CD14-positive monocyte (primary cell): ENCODE results near the gene METTL2B. TPM values are rescaled to one million over a fixed set of nuclear protein-coding genes. Genes with fewer than 3 reads are reported as not detected.

Experiments used
- DNase-seq, 3 donors: peaks; one replicate each; pipeline ENCODE4 v3.0.0-alpha.2; 2011 to 2022
- H2AFZ ChIP-seq: 2 replicates; pipeline ENCODE4 v1.6.0; 2012; ENCODE audit warnings: mild to moderate bottlenecking, low read depth, low read length, inconsistent platforms; ENCODE audit not compliant: insufficient read depth, poor library complexity, severe bottlenecking
- H3K27ac ChIP-seq, 2 donors: 1 replicate in 1 of 2; 2 replicates in 1 of 2; pipeline ENCODE4 v1.5.1; 2012 to 2013; ENCODE audit warnings: low read length in 2 of 2, control low read depth in 1 of 2, inconsistent platforms in 1 of 2, low read depth in 1 of 2, mild to moderate bottlenecking in 1 of 2
- H3K27me3 ChIP-seq, 2 donors: one replicate each; pipeline versions ENCODE4 v1.6.0 to v1.6.1; 2011 to 2013; ENCODE audit warnings: low read length in 2 of 2; ENCODE audit not compliant: control insufficient read depth in 2 of 2, insufficient read depth in 2 of 2
- H3K36me3 ChIP-seq, 2 donors: replicated peaks in 1 of 2; 1 replicate in 1 of 2; 2 replicates in 1 of 2; pipeline versions ENCODE4 v1.5.1 to v1.6.1; 2012 to 2013; ENCODE audit warnings: low read length in 2 of 2, control low read depth in 1 of 2, inconsistent platforms in 1 of 2, mild to moderate bottlenecking in 1 of 2; ENCODE audit not compliant: insufficient read depth in 2 of 2, control insufficient read depth in 1 of 2
- H3K4me1 ChIP-seq, 2 donors: 1 replicate in 1 of 2; 2 replicates in 1 of 2; pipeline versions ENCODE4 v1.5.1 to v1.6.1; 2012 to 2013; ENCODE audit warnings: low read length in 2 of 2, control low read depth in 1 of 2, inconsistent platforms in 1 of 2, mild to moderate bottlenecking in 1 of 2, moderate library complexity in 1 of 2; ENCODE audit not compliant: insufficient read depth in 2 of 2, control insufficient read depth in 1 of 2
- H3K4me2 ChIP-seq: replicated peaks from 2 replicates; pipeline ENCODE3; 2012; ENCODE audit warnings: low read length, moderate library complexity, mild to moderate bottlenecking; ENCODE audit not compliant: poor library complexity, severe bottlenecking; ENCODE audit errors: extremely low read depth
- H3K4me3 ChIP-seq, 3 experiments: fragments of 200-600 bp in 1 of 3; sonication (generic) in 1 of 3; replicated peaks in 1 of 3; 1 replicate in 2 of 3; 2 replicates in 1 of 3; pipeline ENCODE4 v1.5.1; 2011 to 2013; ENCODE audit warnings: low read length in 3 of 3, mild to moderate bottlenecking in 3 of 3, control low read depth in 2 of 3, low read depth in 2 of 3, inconsistent platforms in 1 of 3, moderate library complexity in 1 of 3
- H3K79me2 ChIP-seq: 2 replicates; pipeline ENCODE4 v1.6.0; 2012; ENCODE audit warnings: mild to moderate bottlenecking, control low read depth, inconsistent platforms, low read length, moderate library complexity; ENCODE audit not compliant: insufficient read depth
- H3K9ac ChIP-seq: 2 replicates; pipeline ENCODE4 v1.6.0; 2017; ENCODE audit warnings: low read length, mild to moderate bottlenecking; ENCODE audit not compliant: insufficient read depth, poor library complexity, severe bottlenecking
- H3K9me3 ChIP-seq, 2 donors: replicated peaks in 1 of 2; 1 replicate in 1 of 2; 2 replicates in 1 of 2; pipeline versions ENCODE4 v1.5.1 to v1.6.1; 2012 to 2013; ENCODE audit warnings: low read length in 2 of 2, control low read depth in 1 of 2; ENCODE audit not compliant: control insufficient read depth in 1 of 2, insufficient read depth in 1 of 2
- H4K20me1 ChIP-seq: 2 replicates; pipeline ENCODE4 v1.6.0; 2012; ENCODE audit warnings: mild to moderate bottlenecking, low read length, control low read depth, moderate library complexity; ENCODE audit not compliant: insufficient read depth
- H3K27ac Mint-ChIP-seq, 7 donors: one replicate each; pipeline ENCODE4 v1.8.0; 2020; ENCODE audit warnings: mild to moderate bottlenecking in 7 of 7, mixed read lengths in 7 of 7, moderate library complexity in 6 of 7, inconsistent platforms in 2 of 7
- H3K27me3 Mint-ChIP-seq, 3 donors: one replicate each; pipeline ENCODE4 v1.8.0; 2021 to 2022; ENCODE audit warnings: low read depth in 3 of 3, mild to moderate bottlenecking in 3 of 3, mixed read lengths in 3 of 3, moderate library complexity in 3 of 3, inconsistent platforms in 1 of 3
- H3K36me3 Mint-ChIP-seq, 2 donors: one replicate each; pipeline ENCODE4 v1.8.0; 2020; ENCODE audit warnings: mixed read lengths in 2 of 2, inconsistent platforms in 1 of 2, mild to moderate bottlenecking in 1 of 2
- H3K4me1 Mint-ChIP-seq: one replicate; pipeline ENCODE4 v1.8.0; 2020; ENCODE audit warnings: mild to moderate bottlenecking, mixed read lengths
- H3K4me3 Mint-ChIP-seq, 2 donors: one replicate each; pipeline ENCODE4 v1.8.0; 2020; ENCODE audit warnings: mild to moderate bottlenecking in 2 of 2, mixed read lengths in 2 of 2, moderate library complexity in 1 of 2
- H3K9me3 Mint-ChIP-seq, 7 donors: one replicate each; pipeline ENCODE4 v1.8.0; 2020 to 2022; ENCODE audit warnings: mixed read lengths in 7 of 7, mild to moderate bottlenecking in 6 of 7, moderate library complexity in 6 of 7, inconsistent platforms in 2 of 7
- WGBS: methylation state at CpG from one replicate; pipeline ENCODE4 v1.1.5; 2013; ENCODE audit warnings: missing lambda C conversion rate; ENCODE audit not compliant: insufficient coverage; 5-methylcytosine and 5-hydroxymethylcytosine counted together
- intact Hi-C, 2 donors: fragments of 100-400 bp; cut with micrococcal nuclease; formaldehyde crosslinking; loops; one replicate each; pipeline versions ENCODE4 v1.15.0 to v1.15.1; 2023
- polyA plus RNA-seq, 3 donors: library from polyadenylated mRNA; depleted of rRNA in 1 of 3; unstranded in 2 of 3; stranded (reverse) in 1 of 3; fragments of 300-500 nt in 2 of 3; fragments of >200 nt in 1 of 3; fragmentation: Illumina TruSeq in 2 of 3; gene quantifications; 1 replicate in 2 of 3; 2 replicates in 1 of 3; pipeline ENCODE4 v1.2.3, GENCODE V29; 2012 to 2021
- TF ChIP-seq, protein P1 (sequence below): fragments of 200-600 bp; IDR thresholded peaks from one replicate; pipeline ENCODE4 v1.8.0; 2022; ENCODE audit warnings: antibody characterized with exemption, mild to moderate bottlenecking

The METTL2B gene
- polyA plus RNA-seq, 3 donors: 7.5 to 11.1 (median 10.1) TPM

DNA sequence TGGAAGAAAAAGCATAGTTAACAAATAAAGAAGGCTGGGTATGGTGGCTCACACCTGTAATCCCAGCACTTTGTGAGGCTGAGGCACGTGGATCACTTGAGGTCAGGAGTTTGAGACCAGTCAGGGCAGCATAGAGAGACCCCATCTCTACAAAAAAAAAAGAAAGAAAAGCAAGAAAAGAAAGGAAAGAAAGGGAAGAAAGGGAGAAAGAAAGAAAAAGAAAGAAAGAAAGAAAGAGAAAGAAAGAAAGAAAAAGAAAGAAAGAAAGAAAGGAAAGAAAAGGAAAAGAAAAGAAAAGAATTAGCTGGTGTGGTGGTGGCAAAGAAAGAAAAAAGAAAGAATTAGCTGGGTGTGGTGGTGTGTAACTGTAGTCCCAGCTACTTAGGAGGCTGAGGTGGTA is 24.0 kb upstream of the METTL2B start:
- H3K4me1 Mint-ChIP-seq: peaks cover 40% of the 10 kb centered on the region
- no peak overlapping the region for H3K9ac ChIP-seq
- H3K27me3 Mint-ChIP-seq: peaks cover 0 to 1% (median 0%) of the 10 kb centered on the region in 3 donors
- no peaks in the 10 kb centered on the region for H3K27me3 ChIP-seq
- no peak overlapping the region for H3K4me3 Mint-ChIP-seq
- H2AFZ ChIP-seq: no peak overlapping the region
- H3K27ac ChIP-seq: no peak overlapping the region
- TF ChIP-seq, protein P1, sequence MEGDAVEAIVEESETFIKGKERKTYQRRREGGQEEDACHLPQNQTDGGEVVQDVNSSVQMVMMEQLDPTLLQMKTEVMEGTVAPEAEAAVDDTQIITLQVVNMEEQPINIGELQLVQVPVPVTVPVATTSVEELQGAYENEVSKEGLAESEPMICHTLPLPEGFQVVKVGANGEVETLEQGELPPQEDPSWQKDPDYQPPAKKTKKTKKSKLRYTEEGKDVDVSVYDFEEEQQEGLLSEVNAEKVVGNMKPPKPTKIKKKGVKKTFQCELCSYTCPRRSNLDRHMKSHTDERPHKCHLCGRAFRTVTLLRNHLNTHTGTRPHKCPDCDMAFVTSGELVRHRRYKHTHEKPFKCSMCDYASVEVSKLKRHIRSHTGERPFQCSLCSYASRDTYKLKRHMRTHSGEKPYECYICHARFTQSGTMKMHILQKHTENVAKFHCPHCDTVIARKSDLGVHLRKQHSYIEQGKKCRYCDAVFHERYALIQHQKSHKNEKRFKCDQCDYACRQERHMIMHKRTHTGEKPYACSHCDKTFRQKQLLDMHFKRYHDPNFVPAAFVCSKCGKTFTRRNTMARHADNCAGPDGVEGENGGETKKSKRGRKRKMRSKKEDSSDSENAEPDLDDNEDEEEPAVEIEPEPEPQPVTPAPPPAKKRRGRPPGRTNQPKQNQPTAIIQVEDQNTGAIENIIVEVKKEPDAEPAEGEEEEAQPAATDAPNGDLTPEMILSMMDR: no peak
- DNase-seq: no peak
- H4K20me1 ChIP-seq: no peaks in the 10 kb centered on the region
- no peaks in the 10 kb centered on the region for H3K36me3 ChIP-seq
- no CpG with 5 or more reads among the region's 1 CpG for WGBS
- peaks cover 19% of the 10 kb centered on the region for H3K79me2 ChIP-seq
- no peaks in the 10 kb centered on the region for H3K9me3 Mint-ChIP-seq
- H3K27ac Mint-ChIP-seq: peak overlapping the region in 1 of 7 donors; percentile 42
- H3K9me3 ChIP-seq: no peaks in the 10 kb centered on the region
- intact Hi-C loops: loop anchor here (10.0 kb wide), 2 partner anchors 48 to 108 kb away; partner anchors contain the start of genes IMPDH1 (in 2 of the 2) and RBM28 (in 1 of the 2)
- no peak overlapping the region for H3K4me2 ChIP-seq
- H3K4me3 ChIP-seq: no peak overlapping the region
- H3K4me1 ChIP-seq: peaks cover 33 to 41% of the 10 kb centered on the region in 2 donors
- no peaks in the 10 kb centered on the region for H3K36me3 Mint-ChIP-seq

DNA sequence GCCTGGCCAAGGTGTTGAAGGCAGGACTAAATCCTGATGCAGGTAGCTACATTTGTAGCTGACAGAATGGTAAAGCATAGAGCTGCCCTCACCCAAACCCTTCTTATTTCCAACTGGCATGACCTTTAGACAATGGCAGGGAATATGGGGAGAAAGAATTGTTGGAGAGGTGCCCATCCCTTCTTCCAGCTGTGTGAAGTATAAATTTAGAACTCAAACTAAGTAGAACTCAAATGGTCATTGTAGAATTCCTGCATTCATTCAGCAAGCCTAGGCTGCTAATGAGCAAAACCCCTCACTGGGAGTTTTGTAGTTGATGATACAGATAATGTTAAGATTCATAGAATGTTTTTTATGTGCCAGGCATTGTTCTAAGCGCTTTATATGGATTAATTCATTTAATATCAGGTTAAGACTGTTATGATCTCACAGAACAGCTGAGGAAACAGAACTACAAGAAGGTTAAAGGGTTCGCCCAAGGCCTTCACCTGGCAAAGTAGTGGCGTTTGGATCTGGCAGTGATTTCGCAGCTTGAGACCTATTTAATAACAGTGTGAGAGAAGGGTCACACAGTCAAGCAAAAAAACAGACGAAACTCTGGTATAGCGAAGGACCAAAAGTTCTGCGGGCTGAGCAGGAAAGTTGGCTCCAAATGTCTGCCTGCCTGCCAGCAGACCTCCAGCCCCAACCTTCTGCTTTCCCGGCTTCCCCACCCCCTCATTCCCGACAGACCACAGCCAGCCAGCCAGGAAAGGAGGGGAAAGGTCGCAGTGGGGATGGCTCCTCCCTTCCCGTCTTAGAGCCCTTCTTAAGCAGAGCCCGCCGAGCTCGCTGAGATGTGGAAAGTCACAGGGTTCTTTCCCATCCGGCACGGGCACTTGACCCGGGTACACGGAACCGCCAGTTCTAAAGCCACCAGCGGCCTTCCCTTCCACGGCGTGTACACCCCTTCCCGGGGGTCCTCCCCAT is 22.4 kb upstream of the METTL2B start:
- peaks cover 36% of the 10 kb centered on the region for H3K4me1 Mint-ChIP-seq
- DNase-seq: no peak
- no peaks in the 10 kb centered on the region for H3K36me3 ChIP-seq
- H3K4me2 ChIP-seq: no peak overlapping the region
- no peaks in the 10 kb centered on the region for H4K20me1 ChIP-seq
- peak overlapping the region in 4 of 7 donors; percentile 15 to 41 (median 30) for H3K27ac Mint-ChIP-seq
- peaks cover 28 to 38% of the 10 kb centered on the region in 2 donors for H3K4me1 ChIP-seq
- H3K27ac ChIP-seq: peak overlapping the region; percentile 86 to 95
- 94% methylated on average over 12 of the region's 23 CpGs for WGBS
- H3K27me3 ChIP-seq: no peaks in the 10 kb centered on the region
- H3K27me3 Mint-ChIP-seq: peaks cover 0 to 1% (median 0%) of the 10 kb centered on the region in 3 donors
- peaks cover 27% of the 10 kb centered on the region for H3K79me2 ChIP-seq
- no peaks in the 10 kb centered on the region for H3K9me3 ChIP-seq
- peak overlapping the region in 1 of 3 experiments; percentile 85 for H3K4me3 ChIP-seq
- peak overlapping the region in 1 of 2 donors; percentile 49 for H3K4me3 Mint-ChIP-seq
- H3K9ac ChIP-seq: no peak overlapping the region
- intact Hi-C loops: loop anchor here (10.0 kb wide), 2 partner anchors 49 to 109 kb away; partner anchors contain the start of genes IMPDH1 (in 2 of the 2) and RBM28 (in 1 of the 2)
- peaks cover 3 to 4% of the 10 kb centered on the region in 2 donors for H3K36me3 Mint-ChIP-seq
- no peaks in the 10 kb centered on the region for H3K9me3 Mint-ChIP-seq
- TF ChIP-seq, protein P1: no peak
- peak overlapping the region; percentile 44 for H2AFZ ChIP-seq
